K562 (cell line): ENCODE results near the gene ZMAT2. TPM values are rescaled to one million over a fixed set of nuclear protein-coding genes. Genes with fewer than 3 reads are reported as not detected.

Experiments
- ATAC-seq: fragments of 200-7000 bp; cut with Tn5 transposase; 3 replicates; pipeline ENCODE4 v1.9.1; 2020; ENCODE audit warnings: moderate library complexity
- BruUV-seq: library from RNA; stranded (reverse); fragments of 400-500 nt; replicated peaks from 2 replicates; lab custom pipeline; 2021; lab: Mats Ljungman, UMichigan
- CTCF ChIA-PET: fragments of 300-600 bp; formaldehyde crosslinking; extraction: SDS; loops from one replicate; lab custom pipeline; 2021; ENCODE audit warnings: low intra/inter-chr PET ratio; lab: Yijun Ruan, JAX
- POLR2A ChIA-PET: fragments of 300-600, 350-650 bp; sonication (Branson Sonifier 250); formaldehyde crosslinking; extraction: SDS; loops from one replicate; lab custom pipeline; 2021; ENCODE audit warnings: antibody characterized with exemption, inconsistent platforms; lab: Yijun Ruan, JAX
- DNase-seq, 4 experiments: peaks; one replicate each; pipeline versions ENCODE4 v3.0.0 to v3.0.0-alpha.2; 2011 to 2018; ENCODE audit warnings: low spot score in 3 of 4, mixed read lengths in 3 of 4; ENCODE audit errors: extremely low read depth in 1 of 4
- FAIRE-seq: peaks from 2 replicates; lab custom pipeline; 2011; peaks lifted over from hg19 to GRCh38; lab: Jason Lieb, UNC
- H2AFZ ChIP-seq: 2 replicates; pipeline ENCODE4 v1.6.0; 2011; ENCODE audit warnings: low read depth, low read length, control low read depth, inconsistent platforms
- H3K27ac ChIP-seq: fragments of 200-600 bp; 3 replicates; pipeline ENCODE4 v1.8.0; 2011; ENCODE audit warnings: low read depth, mild to moderate bottlenecking, control low read depth, inconsistent platforms, low read length, moderate library complexity, mixed read lengths; ENCODE audit errors: extremely low read depth
- H3K27me3 ChIP-seq, 2 experiments: fragments of 300-600 bp in 1 of 2; 2 replicates in 1 of 2; 3 replicates in 1 of 2; pipeline versions ENCODE4 v1.6.0 to v1.8.0; 2011; ENCODE audit warnings: inconsistent platforms in 2 of 2, low read length in 2 of 2, mild to moderate bottlenecking in 1 of 2, mixed read lengths in 1 of 2, moderate library complexity in 1 of 2; ENCODE audit not compliant: control insufficient read depth in 2 of 2, insufficient read depth in 2 of 2
- H3K36me3 ChIP-seq: fragments of 300-600 bp; 3 replicates; pipeline ENCODE4 v1.8.0; 2011; ENCODE audit warnings: mild to moderate bottlenecking, low read length, inconsistent platforms; ENCODE audit not compliant: control insufficient read depth, insufficient read depth
- H3K4me1 ChIP-seq, 2 experiments: fragments of 200-600 bp in 1 of 2; replicated peaks in 1 of 2; 2 replicates in 1 of 2; 3 replicates in 1 of 2; pipeline versions ENCODE4 v1.5.1 to v1.8.0; 2011; ENCODE audit warnings: inconsistent platforms in 2 of 2, low read length in 2 of 2, mild to moderate bottlenecking in 1 of 2, mixed read lengths in 1 of 2, moderate library complexity in 1 of 2; ENCODE audit not compliant: control insufficient read depth in 2 of 2, insufficient read depth in 2 of 2
- H3K4me2 ChIP-seq: 2 replicates; pipeline ENCODE4 v1.6.1; 2011; ENCODE audit warnings: low read length, control low read depth, inconsistent platforms, mixed read lengths; ENCODE audit not compliant: insufficient read depth
- H3K4me3 ChIP-seq: fragments of 200-600 bp; sonication (generic), shearing (Covaris generic); 2 replicates; pipeline ENCODE4 v1.5.1; 2016; ENCODE audit warnings: control low read depth, inconsistent platforms
- H3K79me2 ChIP-seq: fragments of 200-600 bp; 3 replicates; pipeline ENCODE4 v1.8.0; 2011; ENCODE audit warnings: low read length, inconsistent platforms; ENCODE audit not compliant: control insufficient read depth, insufficient read depth
- H3K9ac ChIP-seq, 2 experiments: 2 replicates each; pipeline versions ENCODE4 v1.6.0 to v1.6.1; 2011; ENCODE audit warnings: low read depth in 2 of 2, low read length in 2 of 2, control low read depth in 1 of 2, inconsistent platforms in 1 of 2, mild to moderate bottlenecking in 1 of 2, mixed read lengths in 1 of 2; ENCODE audit not compliant: insufficient read depth in 1 of 2
- H3K9me1 ChIP-seq: one replicate; pipeline ENCODE4 v1.6.0; 2011; ENCODE audit warnings: inconsistent platforms, mild to moderate bottlenecking, low read length, moderate library complexity; ENCODE audit not compliant: control insufficient read depth, insufficient read depth
- H3K9me3 ChIP-seq: replicated peaks from 2 replicates; pipeline ENCODE4 v1.5.1; 2011; ENCODE audit warnings: low read depth, low read length, inconsistent platforms; ENCODE audit not compliant: control insufficient read depth, insufficient read depth
- H4K20me1 ChIP-seq: replicated peaks from 2 replicates; pipeline ENCODE4 v1.6.1; 2011; ENCODE audit warnings: low read length, inconsistent platforms, mixed read lengths; ENCODE audit not compliant: control insufficient read depth, insufficient read depth
- GABPA ChIP-seq: fragments of 200-800 bp; sonication (Bioruptor generic); conservative IDR thresholded peaks from 2 replicates; pipeline ENCODE4 v1.6.1; 2016; ENCODE audit warnings: low read depth, missing genetic modification characterization, missing compliant biosample characterization
- TGIF2 ChIP-seq: sonication (generic); formaldehyde crosslinking; IDR thresholded peaks from 2 replicates; pipeline ENCODE4 v1.8.1; 2022; ENCODE audit warnings: mild to moderate bottlenecking, missing genetic modification reagents, moderate library complexity
- THRAP3 ChIP-seq: fragments of 450-650 bp; IDR thresholded peaks from 2 replicates; pipeline ENCODE4 v1.6.1; 2016; ENCODE audit warnings: mild to moderate bottlenecking, inconsistent platforms, borderline replicate concordance
- ZNF512 ChIP-seq: IDR thresholded peaks from 2 replicates; pipeline ENCODE4 v1.6.1; 2016; ENCODE audit warnings: missing genetic modification characterization, missing compliant biosample characterization
- WGBS: fragments of 100-300 bp; shearing (Covaris generic); methylation state at CpG from one replicate; pipeline ENCODE4 v1.1.6; 2016; ENCODE audit warnings: low coverage, mixed read lengths; ENCODE audit not compliant: insufficient coverage; ENCODE audit errors: missing lambda C conversion rate; 5-methylcytosine and 5-hydroxymethylcytosine counted together
- in situ Hi-C: fragments of 300-500 bp; cut with MboI; formaldehyde crosslinking; loops from 4 replicates; pipeline ENCODE4 v1.15.0; 2018; ENCODE audit warnings: inconsistent platforms, mixed read lengths
- intact Hi-C: fragments of 100-400 bp; cut with micrococcal nuclease; formaldehyde crosslinking; loops from 2 replicates; pipeline ENCODE4 v1.14.2; 2022
- polyA plus RNA-seq, 8 experiments: library from polyadenylated mRNA; depleted of rRNA in 4 of 8; stranded (reverse) in 5 of 8; unstranded in 3 of 8; fragments of >200 nt; fragmentation: Nextera tagmentation in 2 of 8; fragmentation: Illumina TruSeq in 1 of 8; extraction: Ambion mirVana in 2 of 8; extraction: Trizol in 1 of 8; gene quantifications; 2 replicates each; pipeline versions ENCODE4 v1.2.1 to v1.2.3, GENCODE V29; 2011 to 2014; ENCODE audit warnings: inconsistent platforms in 1 of 8, missing spikeins in 1 of 8
- total RNA-seq, 7 experiments: library from RNA; depleted of rRNA in 6 of 7; stranded (reverse); fragments of >200 nt in 6 of 7; fragmentation: Illumina TruSeq in 2 of 7; extraction: Trizol in 2 of 7; gene quantifications; 2 replicates each; pipeline versions ENCODE4 v1.2.1 to v1.2.3, GENCODE V29; 2011 to 2021; ENCODE audit warnings: low replicate concordance in 1 of 7

The ZMAT2 gene
- total and polyA plus RNA-seq, 9 of the 15 experiments (the other 6 are each of a cell fraction or from before 2014, with no cell fraction given): 44.2 to 101 (median 69.2) TPM

GRCh38 chr5:140711794-140712193, 11.5 kb downstream of the ZMAT2 start:
- ChIA-PET CTCF (no interaction called here), POLR2A (interaction anchor here (0.9 to 2.6 kb wide), 12 partner anchors 10 to 366 kb away, joined by 3 to 34 read pairs (median 4); partner anchors contain the start of genes EIF4EBP3, HARS1, HARS2 and ZMAT2)
- no peaks in the 10 kb centered on the region for H3K27me3 ChIP-seq
- H3K79me2 ChIP-seq: no peaks in the 10 kb centered on the region
- intact Hi-C loops (loop anchor here (1.0 to 10.0 kb wide), 7 partner anchors 8 to 597 kb away; partner anchors contain the start of genes ANKHD1, PURA and TMCO6), in situ Hi-C loops (loop anchor here (5.0 kb wide), 1 partner anchor 344 kb away; no protein-coding TSS in a partner anchor)
- no peaks in the 10 kb centered on the region for H4K20me1 ChIP-seq
- peak overlapping the region; percentile 68 for H3K4me3 ChIP-seq
- H3K27ac ChIP-seq: peak overlapping the region; percentile 99; the same call in 2 of the 3 replicates
- H3K9me1 ChIP-seq: no peaks in the 10 kb centered on the region
- no peak for ATAC-seq
- no peak for DNase-seq
- 5% methylated on average over 1 of the region's 1 CpG for WGBS
- peaks cover 9% of the 10 kb centered on the region; the same call in 2 of the 3 replicates for H3K36me3 ChIP-seq
- H3K4me2 ChIP-seq: no peak overlapping the region
- no peak for FAIRE-seq
- 0 out of 2 replicates have a peak overlapping the region, but pooled peaks have one; percentile 94 for H2AFZ ChIP-seq
- no peaks in the 10 kb centered on the region for H3K9me3 ChIP-seq
- peaks cover 0 to 10% of the 10 kb centered on the region in 2 experiments; a peak in 4 of 5 replicates for H3K4me1 ChIP-seq
- peak overlapping the region in 1 of 2 experiments; percentile 92; a peak in 2 of 4 replicates for H3K9ac ChIP-seq
- TF ChIP-seq TGIF2 (CRISPR knock-in tag) (no peak), GABPA (tag) (peak; percentile 21; the same call in 1 of the 2 replicates), THRAP3 (0 out of 2 replicates have a peak, but pooled peaks have one; percentile 29), ZNF512 (tag) (peak; percentile 91)
- BruUV-seq: no TSS peak
